ENCODE measurements around the gene TEX19.
"Not testable (repeated sequence)": the region's sequence is repeated elsewhere in the genome, so short reads cannot be mapped to it uniquely, and the experiment has no call there.

TEX19 gene

GRCh38 chr17:82392941-82393340, 33.9 kb downstream of the TEX19 start:
- DNase-seq, result no peak

GRCh38 chr17:82394278-82394677, 35.2 kb downstream of the TEX19 start:
- DNase-seq, result no peak

- no peak for DNase-seq
Measured at GRCh38 chr17:82396601-82397435, 37.8 kb downstream of the TEX19 start.

GRCh38 chr17:82397449-82398335, 38.6 kb downstream of the TEX19 start:
- no peak for DNase-seq

GRCh38 chr17:82399041-82399441, 40.0 kb downstream of the TEX19 start:
- DNase-seq, result no peak

GRCh38 chr17:82399601-82400101, 40.6 kb downstream of the TEX19 start:
- DNase-seq, result no peak

- no peak for DNase-seq
Measured at GRCh38 chr17:82400206-82400605, 41.2 kb downstream of the TEX19 start.

GRCh38 chr17:82400830-82401229, 41.8 kb downstream of the TEX19 start:
- no peak for DNase-seq

GRCh38 chr17:82402865-82403264, 43.8 kb downstream of the TEX19 start:
- no peak for DNase-seq

- no peak for DNase-seq
Measured at GRCh38 chr17:82403662-82404660, 44.9 kb downstream of the TEX19 start.

- DNase-seq, result no peak
Measured at GRCh38 chr17:82405051-82405450, 46.0 kb downstream of the TEX19 start.

GRCh38 chr17:82406131-82406671, 47.2 kb downstream of the TEX19 start:
- no peak for DNase-seq

GRCh38 chr17:82407255-82407654, 48.2 kb downstream of the TEX19 start:
- DNase-seq, result no peak

- DNase-seq, result no peak
Measured at GRCh38 chr17:82408288-82408937, 49.4 kb downstream of the TEX19 start.

GRCh38 chr17:82408938-82409318, 49.9 kb downstream of the TEX19 start:
- DNase-seq, result no peak

GRCh38 chr17:82410014-82410716, 51.1 kb downstream of the TEX19 start:
- DNase-seq, result no peak

GRCh38 chr17:82411396-82412053, 52.5 kb downstream of the TEX19 start:
- no peak for DNase-seq

GRCh38 chr17:82412081-82412480, 53.0 kb downstream of the TEX19 start:
- not testable (repeated sequence) for DNase-seq

- no peak for DNase-seq
Measured at GRCh38 chr17:82412535-82413520, 53.8 kb downstream of the TEX19 start.

Measured in NCI-H748 treated with DMSO at 0.1 percent for 48 hours (cell line).